ENCODE measurements around the gene S100A7A. TPM values are rescaled to one million over a fixed set of nuclear protein-coding genes. Genes with fewer than 3 reads are reported as not detected.
"Not testable (repeated sequence)": the region's sequence is repeated elsewhere in the genome, so short reads cannot be mapped to it uniquely, and the experiment has no call there.

Gene S100A7A
- total RNA-seq, 1 donor from 2014 or later = not detected

- H3K27ac ChIP-seq = no peak overlapping the region
- no peaks in the 10 kb centered on the region for H3K36me3 ChIP-seq
- H3K9me3 ChIP-seq = no peaks in the 10 kb centered on the region
- no peak for TF ChIP-seq CTCF (IDR thresholded peaks at IDR 0.05)
- no peak overlapping the region for H3K4me3 ChIP-seq
- peaks cover 20% of the 10 kb centered on the region for H3K27me3 ChIP-seq (ENCODE audit: low read depth)
- DNase-seq (no peak), ATAC-seq (no peak)
- H3K4me1 ChIP-seq = no peaks in the 10 kb centered on the region
- intact Hi-C loops (cut with DNase I) = no loop called here
Observed at GRCh38 chr1:153447498-153448170, 31.3 kb downstream of the S100A7A start.

- peaks cover 13% of the 10 kb centered on the region for H3K27me3 ChIP-seq (ENCODE audit: low read depth)
- intact Hi-C loops (cut with DNase I) = not testable (repeated sequence)
Observed at GRCh38 chr1:153448851-153449250, 32.5 kb downstream of the S100A7A start.

GRCh38 chr1:153456396-153456795 lies 40.1 kb downstream of the S100A7A start:
- Histone ChIP-seq H3K9me3 (no peaks in the 10 kb centered on the region), H3K27ac (no peak overlapping the region), H3K27me3 (ENCODE audit: low read depth) (peaks cover 6% of the 10 kb centered on the region), H3K4me1 (no peaks in the 10 kb centered on the region), H3K36me3 (no peaks in the 10 kb centered on the region), H3K4me3 (no peak overlapping the region)
- no peak for ATAC-seq
- TF ChIP-seq CTCF (IDR thresholded peaks at IDR 0.05) = no peak
- no peak for DNase-seq
- intact Hi-C loops (cut with DNase I) = no loop called here

More at GRCh38 chr1:153448851-153449250, 32.5 kb downstream of the S100A7A start:
- H3K27ac ChIP-seq, ATAC-seq, H3K9me3 ChIP-seq, H3K4me3 ChIP-seq, H3K4me1 ChIP-seq, H3K36me3 ChIP-seq, DNase-seq: not testable (repeated sequence)

GRCh38 chr1:153459655-153460054 lies 43.3 kb downstream of the S100A7A start:
- H3K27me3 ChIP-seq (ENCODE audit: low read depth) = no peaks in the 10 kb centered on the region
- no peak overlapping the region for H3K27ac ChIP-seq
- H3K36me3 ChIP-seq = no peaks in the 10 kb centered on the region
- no peaks in the 10 kb centered on the region for H3K4me1 ChIP-seq
- intact Hi-C loops (cut with DNase I) = no loop called here
- ATAC-seq = no peak
- no peak for DNase-seq
- no peaks in the 10 kb centered on the region for H3K9me3 ChIP-seq
- TF ChIP-seq CTCF (IDR thresholded peaks at IDR 0.05) = no peak
- H3K4me3 ChIP-seq = no peak overlapping the region

- intact Hi-C loops (cut with DNase I) = no loop called here
- Histone ChIP-seq H3K27me3 (ENCODE audit: low read depth) (no peaks in the 10 kb centered on the region), H3K36me3 (no peaks in the 10 kb centered on the region), H3K9me3 (no peaks in the 10 kb centered on the region), H3K27ac (no peak within 1 kb of the TSS), H3K4me3 (no peak within 1 kb of the TSS), H3K4me1 (peaks cover under 1% of the 10 kb centered on the region)
- no peak for TF ChIP-seq CTCF (IDR thresholded peaks at IDR 0.05)
- no peak for DNase-seq
- ATAC-seq = no peak
Observed at GRCh38 chr1:153460551-153460950, 44.2 kb downstream of the S100A7A start, which contains the start of gene S100A7. TSS of gene S100A7 (minus strand) at chr1:153460651. CDS start at chr1:153459013, 1,638 bp downstream.

- H3K4me1 ChIP-seq; DNase-seq; intact Hi-C loops (cut with DNase I); H3K36me3 ChIP-seq; H3K4me3 ChIP-seq; H3K9me3 ChIP-seq; H3K27ac ChIP-seq; ATAC-seq; H3K27me3 ChIP-seq (ENCODE audit: low read depth): not testable (repeated sequence)
Observed at GRCh38 chr1:153462741-153463140, 46.4 kb downstream of the S100A7A start.
